HCT116 (cell line): ENCODE measurements around the gene EVX2.

Experiments used
- EGR1 ChIP-seq: IDR thresholded peaks from 2 replicates; pipeline ENCODE4 v1.6.1; 2012; ENCODE audit warnings: low read depth
- EZH2 ChIP-seq: fragments of 200-600 bp; sonication (generic); IDR thresholded peaks from 2 replicates; pipeline ENCODE4 v1.6.1; 2017; ENCODE audit warnings: antibody characterized with exemption, mixed run types
- POLR2A ChIP-seq: IDR thresholded peaks from 2 replicates; pipeline ENCODE4 v1.7.0; 2011; ENCODE audit warnings: borderline replicate concordance; ENCODE audit not compliant: insufficient read depth, insufficient read length; ENCODE audit errors: extremely low read depth
- POLR2AphosphoS5 ChIP-seq: IDR thresholded peaks from 2 replicates; pipeline ENCODE4 v1.6.1; 2011; ENCODE audit warnings: mild to moderate bottlenecking, low read depth, low read length, moderate library complexity
- SIN3A ChIP-seq: IDR thresholded peaks from 2 replicates; pipeline ENCODE4 v1.6.1; 2012; ENCODE audit warnings: low read depth
- SP1 ChIP-seq: IDR thresholded peaks from 2 replicates; pipeline ENCODE4 v1.6.1; 2012; ENCODE audit warnings: low read depth
- ZNF274 ChIP-seq: fragments of 200-500 bp; sonication (Bioruptor generic); IDR thresholded peaks from 2 replicates; pipeline ENCODE4 v1.6.1; 2014; ENCODE audit warnings: mild to moderate bottlenecking, low read depth, low read length, inconsistent platforms
- TF ChIP-seq, protein P1 (sequence below), 3 experiments: fragments of 200-600 bp in 1 of 3; sonication (generic) in 1 of 3; IDR thresholded peaks in 2 of 3; conservative IDR thresholded peaks in 1 of 3; 2 replicates each; pipeline ENCODE4 v1.5.1; 2012 to 2017; ENCODE audit warnings: low read depth in 2 of 3, low read length in 2 of 3, antibody characterized with exemption in 1 of 3, borderline replicate concordance in 1 of 3, control low read depth in 1 of 3, mild to moderate bottlenecking in 1 of 3, mixed read lengths in 1 of 3, mixed run types in 1 of 3, moderate library complexity in 1 of 3; ENCODE audit not compliant: insufficient read depth in 1 of 3
- TF ChIP-seq, protein P2 (sequence below): IDR thresholded peaks from 2 replicates; pipeline ENCODE4 v1.6.1; 2012; ENCODE audit warnings: low read depth
- TF ChIP-seq, protein P3 (sequence below): IDR thresholded peaks from 2 replicates; pipeline ENCODE4 v1.6.1; 2012

GRCh38 chr2:176111309-176111663 lies 27.5 kb upstream of the EVX2 start:
- TF ChIP-seq ZNF274 (no peak), EGR1 (no peak), POLR2A (no peak), SIN3A (no peak), EZH2 (no peak), SP1 (no peak), POLR2AphosphoS5 (no peak)
- TF ChIP-seq, protein P1, sequence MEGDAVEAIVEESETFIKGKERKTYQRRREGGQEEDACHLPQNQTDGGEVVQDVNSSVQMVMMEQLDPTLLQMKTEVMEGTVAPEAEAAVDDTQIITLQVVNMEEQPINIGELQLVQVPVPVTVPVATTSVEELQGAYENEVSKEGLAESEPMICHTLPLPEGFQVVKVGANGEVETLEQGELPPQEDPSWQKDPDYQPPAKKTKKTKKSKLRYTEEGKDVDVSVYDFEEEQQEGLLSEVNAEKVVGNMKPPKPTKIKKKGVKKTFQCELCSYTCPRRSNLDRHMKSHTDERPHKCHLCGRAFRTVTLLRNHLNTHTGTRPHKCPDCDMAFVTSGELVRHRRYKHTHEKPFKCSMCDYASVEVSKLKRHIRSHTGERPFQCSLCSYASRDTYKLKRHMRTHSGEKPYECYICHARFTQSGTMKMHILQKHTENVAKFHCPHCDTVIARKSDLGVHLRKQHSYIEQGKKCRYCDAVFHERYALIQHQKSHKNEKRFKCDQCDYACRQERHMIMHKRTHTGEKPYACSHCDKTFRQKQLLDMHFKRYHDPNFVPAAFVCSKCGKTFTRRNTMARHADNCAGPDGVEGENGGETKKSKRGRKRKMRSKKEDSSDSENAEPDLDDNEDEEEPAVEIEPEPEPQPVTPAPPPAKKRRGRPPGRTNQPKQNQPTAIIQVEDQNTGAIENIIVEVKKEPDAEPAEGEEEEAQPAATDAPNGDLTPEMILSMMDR (IDR thresholded peaks at IDR 0.05 in 2 of 3, conservative IDR thresholded peaks at IDR 0.05 in 1 of 3; ENCODE audit: borderline replicate concordance in 1 of 3, insufficient read depth in 1 of 3, low read depth in 2 of 3, low read length in 2 of 3), result peak; percentile 73 to 88 (median 86)
- TF ChIP-seq, protein P2, sequence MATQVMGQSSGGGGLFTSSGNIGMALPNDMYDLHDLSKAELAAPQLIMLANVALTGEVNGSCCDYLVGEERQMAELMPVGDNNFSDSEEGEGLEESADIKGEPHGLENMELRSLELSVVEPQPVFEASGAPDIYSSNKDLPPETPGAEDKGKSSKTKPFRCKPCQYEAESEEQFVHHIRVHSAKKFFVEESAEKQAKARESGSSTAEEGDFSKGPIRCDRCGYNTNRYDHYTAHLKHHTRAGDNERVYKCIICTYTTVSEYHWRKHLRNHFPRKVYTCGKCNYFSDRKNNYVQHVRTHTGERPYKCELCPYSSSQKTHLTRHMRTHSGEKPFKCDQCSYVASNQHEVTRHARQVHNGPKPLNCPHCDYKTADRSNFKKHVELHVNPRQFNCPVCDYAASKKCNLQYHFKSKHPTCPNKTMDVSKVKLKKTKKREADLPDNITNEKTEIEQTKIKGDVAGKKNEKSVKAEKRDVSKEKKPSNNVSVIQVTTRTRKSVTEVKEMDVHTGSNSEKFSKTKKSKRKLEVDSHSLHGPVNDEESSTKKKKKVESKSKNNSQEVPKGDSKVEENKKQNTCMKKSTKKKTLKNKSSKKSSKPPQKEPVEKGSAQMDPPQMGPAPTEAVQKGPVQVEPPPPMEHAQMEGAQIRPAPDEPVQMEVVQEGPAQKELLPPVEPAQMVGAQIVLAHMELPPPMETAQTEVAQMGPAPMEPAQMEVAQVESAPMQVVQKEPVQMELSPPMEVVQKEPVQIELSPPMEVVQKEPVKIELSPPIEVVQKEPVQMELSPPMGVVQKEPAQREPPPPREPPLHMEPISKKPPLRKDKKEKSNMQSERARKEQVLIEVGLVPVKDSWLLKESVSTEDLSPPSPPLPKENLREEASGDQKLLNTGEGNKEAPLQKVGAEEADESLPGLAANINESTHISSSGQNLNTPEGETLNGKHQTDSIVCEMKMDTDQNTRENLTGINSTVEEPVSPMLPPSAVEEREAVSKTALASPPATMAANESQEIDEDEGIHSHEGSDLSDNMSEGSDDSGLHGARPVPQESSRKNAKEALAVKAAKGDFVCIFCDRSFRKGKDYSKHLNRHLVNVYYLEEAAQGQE, result no peak
- TF ChIP-seq, protein P3, sequence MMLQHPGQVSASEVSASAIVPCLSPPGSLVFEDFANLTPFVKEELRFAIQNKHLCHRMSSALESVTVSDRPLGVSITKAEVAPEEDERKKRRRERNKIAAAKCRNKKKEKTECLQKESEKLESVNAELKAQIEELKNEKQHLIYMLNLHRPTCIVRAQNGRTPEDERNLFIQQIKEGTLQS, result no peak
